HEK293 (cell line): Measurements from ENCODE around the gene MRPL20.

Experiments used
- CTCF ChIA-PET: fragments of 350-600 bp; formaldehyde crosslinking; extraction: SDS; loops from one replicate; lab custom pipeline; 2021; ENCODE audit warnings: antibody characterized with exemption; lab: Yijun Ruan, JAX
- POLR2A ChIA-PET: fragments of 300-600 bp; formaldehyde crosslinking; extraction: SDS; loops from one replicate; lab custom pipeline; 2020; ENCODE audit warnings: antibody characterized with exemption, inconsistent platforms; lab: Yijun Ruan, JAX
- H3K27ac ChIP-seq: fragments of 200-500 bp; sonication (Bioruptor generic); 2 replicates; pipeline ENCODE4 v1.5.1; 2014; ENCODE audit warnings: low read depth, low read length, control low read depth, inconsistent platforms; ENCODE audit errors: extremely low read depth
- H3K36me3 ChIP-seq, 2 experiments: fragments of 200-500 bp in 1 of 2; sonication (Bioruptor generic) in 1 of 2; 1 replicate in 1 of 2; 2 replicates in 1 of 2; pipeline ENCODE4 v1.5.1; 2014 to 2017; ENCODE audit warnings: inconsistent platforms in 2 of 2, low read length in 2 of 2; ENCODE audit not compliant: control insufficient read depth in 2 of 2, insufficient read depth in 1 of 2
- H3K4me1 ChIP-seq: fragments of 200-500 bp; sonication (Bioruptor generic); 2 replicates; pipeline ENCODE4 v1.5.1; 2014; ENCODE audit warnings: mild to moderate bottlenecking, low read length, inconsistent platforms; ENCODE audit not compliant: control insufficient read depth, insufficient read depth
- H3K4me3 ChIP-seq: 2 replicates; pipeline ENCODE4 v1.5.1; 2011; ENCODE audit warnings: low read depth, mild to moderate bottlenecking, control low read depth, low read length, moderate library complexity
- H3K9me3 ChIP-seq: fragments of 200-500 bp; sonication (Bioruptor generic); 2 replicates; pipeline ENCODE4 v1.5.1; 2014; ENCODE audit warnings: low read depth, low read length, inconsistent platforms; ENCODE audit not compliant: control insufficient read depth, insufficient read depth
- GLIS1 ChIP-seq: fragments of 450-650 bp; formaldehyde crosslinking; IDR thresholded peaks from 2 replicates; pipeline ENCODE4 v1.5.1; 2016; ENCODE audit warnings: missing biosample characterization, missing genetic modification characterization
- GLIS2 ChIP-seq: fragments of 450-650 bp; formaldehyde crosslinking; IDR thresholded peaks from 2 replicates; pipeline ENCODE4 v1.5.1; 2016; ENCODE audit warnings: missing biosample characterization, missing genetic modification characterization
- HOXA7 ChIP-seq: sonication (generic); formaldehyde crosslinking; IDR thresholded peaks from 2 replicates; pipeline ENCODE4 v1.8.1; 2022; ENCODE audit warnings: missing genetic modification reagents, borderline replicate concordance
- KLF1 ChIP-seq: fragments of 450-650 bp; formaldehyde crosslinking; IDR thresholded peaks from 2 replicates; pipeline ENCODE4 v1.5.1; 2016; ENCODE audit warnings: missing biosample characterization, missing genetic modification characterization
- KLF17 ChIP-seq: fragments of 450-650 bp; formaldehyde crosslinking; IDR thresholded peaks from 2 replicates; pipeline ENCODE4 v1.5.1; 2016; ENCODE audit warnings: missing biosample characterization, missing genetic modification characterization
- PATZ1 ChIP-seq: fragments of 450-650 bp; formaldehyde crosslinking; IDR thresholded peaks from 2 replicates; pipeline ENCODE4 v1.5.1; 2016; ENCODE audit warnings: missing biosample characterization, missing genetic modification characterization
- SP2 ChIP-seq: fragments of 450-650 bp; formaldehyde crosslinking; IDR thresholded peaks from 2 replicates; pipeline ENCODE4 v1.5.1; 2016; ENCODE audit warnings: missing biosample characterization, missing genetic modification characterization
- SP7 ChIP-seq: fragments of 450-650 bp; formaldehyde crosslinking; IDR thresholded peaks from 2 replicates; pipeline ENCODE4 v1.5.1; 2016; ENCODE audit warnings: missing biosample characterization, missing genetic modification characterization
- ZBTB10 ChIP-seq: fragments of 450-650 bp; formaldehyde crosslinking; IDR thresholded peaks from 2 replicates; pipeline ENCODE4 v1.5.1; 2016; ENCODE audit warnings: missing biosample characterization, missing genetic modification characterization
- ZBTB17 ChIP-seq: fragments of 450-650 bp; formaldehyde crosslinking; IDR thresholded peaks from 2 replicates; pipeline ENCODE4 v1.5.1; 2016; ENCODE audit warnings: missing biosample characterization, missing genetic modification characterization
- ZBTB26 ChIP-seq: fragments of 450-650 bp; formaldehyde crosslinking; optimal IDR thresholded peaks from 2 replicates; pipeline ENCODE3; 2016; ENCODE audit warnings: missing biosample characterization, mild to moderate bottlenecking, missing genetic modification characterization
- ZBTB6 ChIP-seq: fragments of 450-650 bp; formaldehyde crosslinking; IDR thresholded peaks from 2 replicates; pipeline ENCODE4 v1.5.1; 2017; ENCODE audit warnings: missing biosample characterization, missing genetic modification characterization
- ZFHX2 ChIP-seq: fragments of 450-650 bp; formaldehyde crosslinking; conservative IDR thresholded peaks from 2 replicates; pipeline ENCODE4 v1.5.1; 2016; ENCODE audit warnings: missing biosample characterization, missing genetic modification characterization
- ZFP41 ChIP-seq: fragments of 450-650 bp; formaldehyde crosslinking; IDR thresholded peaks from 2 replicates; pipeline ENCODE4 v1.5.1; 2016; ENCODE audit warnings: missing biosample characterization, missing genetic modification characterization, borderline replicate concordance
- ZNF341 ChIP-seq: fragments of 450-650 bp; formaldehyde crosslinking; IDR thresholded peaks from 2 replicates; pipeline ENCODE4; 2016; ENCODE audit warnings: low read depth, missing biosample characterization, missing genetic modification characterization
- ZNF404 ChIP-seq: fragments of 450-650 bp; formaldehyde crosslinking; IDR thresholded peaks from 2 replicates; pipeline ENCODE4 v1.5.1; 2017; ENCODE audit warnings: missing biosample characterization, missing genetic modification characterization
- ZNF530 ChIP-seq: fragments of 450-650 bp; formaldehyde crosslinking; IDR thresholded peaks from 2 replicates; pipeline ENCODE4 v1.5.1; 2016; ENCODE audit warnings: low read depth, missing biosample characterization, missing genetic modification characterization
- ZNF555 ChIP-seq: fragments of 450-650 bp; formaldehyde crosslinking; conservative IDR thresholded peaks from 2 replicates; pipeline ENCODE4 v1.5.1; 2017; ENCODE audit warnings: missing biosample characterization, mild to moderate bottlenecking, missing genetic modification characterization, inconsistent platforms
- ZNF560 ChIP-seq: fragments of 450-650 bp; formaldehyde crosslinking; IDR thresholded peaks from 2 replicates; pipeline ENCODE4 v1.5.1; 2017; ENCODE audit warnings: missing biosample characterization, missing genetic modification characterization, borderline replicate concordance
- ZNF585B ChIP-seq: fragments of 450-650 bp; formaldehyde crosslinking; IDR thresholded peaks from 2 replicates; pipeline ENCODE4 v1.5.1; 2016; ENCODE audit warnings: missing biosample characterization, missing genetic modification characterization
- ZNF623 ChIP-seq: fragments of 450-650 bp; formaldehyde crosslinking; IDR thresholded peaks from 2 replicates; pipeline ENCODE4 v1.5.1; 2016; ENCODE audit warnings: missing biosample characterization, missing genetic modification characterization
- ZNF629 ChIP-seq: fragments of 450-650 bp; formaldehyde crosslinking; IDR thresholded peaks from 2 replicates; pipeline ENCODE4 v1.5.1; 2017; ENCODE audit warnings: missing biosample characterization, missing genetic modification characterization
- ZSCAN30 ChIP-seq: fragments of 450-650 bp; IDR thresholded peaks from 2 replicates; pipeline ENCODE4 v1.5.1; 2018; ENCODE audit warnings: missing biosample characterization, mild to moderate bottlenecking, missing genetic modification characterization, moderate library complexity

The MRPL20 gene

GRCh38 chr1:1359308-1359663 is 47.8 kb downstream of the MRPL20 start:
- CTCF ChIA-PET: interaction anchor here (0.5 kb wide), 1 partner anchor 8 kb away, joined by 3 read pairs; no protein-coding TSS in a partner anchor
- H3K9me3 ChIP-seq: no peaks in the 10 kb centered on the region
- H3K27ac ChIP-seq: no peak overlapping the region
- POLR2A ChIA-PET: no interaction called here
- no peaks in the 10 kb centered on the region for H3K36me3 ChIP-seq
- H3K4me1 ChIP-seq: no peaks in the 10 kb centered on the region; the same call in 1 of the 2 replicates
- TF ChIP-seq HOXA7 (CRISPR knock-in tag): no peak
- TF ChIP-seq GLIS2 (tag by site-specific recombination): no peak
- no peak for TF ChIP-seq ZNF341 (tag by site-specific recombination)
- TF ChIP-seq ZBTB26 (tag by site-specific recombination): no peak
- no peak for TF ChIP-seq ZNF404 (tag by site-specific recombination)
- no peak for TF ChIP-seq ZNF530 (tag by site-specific recombination)
- no peak for TF ChIP-seq ZFP41
- no peak for TF ChIP-seq ZBTB10
- TF ChIP-seq ZSCAN30 (tag by site-specific recombination): no peak
- no peak for TF ChIP-seq ZNF555 (tag by site-specific recombination)
- no peak for TF ChIP-seq ZNF585B (tag by site-specific recombination)
- no peak overlapping the region for H3K4me3 ChIP-seq

GRCh38 chr1:1358433-1359271 is 48.4 kb downstream of the MRPL20 start, which contains the start of gene MXRA8:
Gene MXRA8 (minus strand): TSS chr1:1358555. CDS start chr1:1358504, 51 bp downstream.
- TF ChIP-seq ZNF623 (tag by site-specific recombination): no peak
- TF ChIP-seq GLIS1 (tag by site-specific recombination): peak; percentile 53; the same call in 1 of the 2 replicates
- no peak for TF ChIP-seq ZBTB17 (tag by site-specific recombination)
- TF ChIP-seq SP2 (tag by site-specific recombination): peak; percentile 33; the same call in 1 of the 2 replicates
- 0 out of 2 replicates have a peak, but pooled peaks have one; percentile 23 for TF ChIP-seq SP7 (tag by site-specific recombination)
- peak; percentile 34; the same call in 1 of the 2 replicates for TF ChIP-seq KLF17 (tag by site-specific recombination)
- 0 out of 2 replicates have a peak, but pooled peaks have one; percentile 57 for TF ChIP-seq PATZ1 (tag by site-specific recombination)
- TF ChIP-seq ZNF629 (tag by site-specific recombination): peak; percentile 39; the same call in 1 of the 2 replicates
- peak; percentile 6; the same call in 1 of the 2 replicates for TF ChIP-seq KLF1
- TF ChIP-seq ZFHX2 (tag by site-specific recombination): 0 out of 2 replicates have a peak, but pooled peaks have one; percentile 19
- TF ChIP-seq GLIS2 (tag by site-specific recombination): peak; percentile 59
- TF ChIP-seq ZBTB6 (tag by site-specific recombination): peak; percentile 48; the same call in 1 of the 2 replicates
- no peak for TF ChIP-seq ZNF560 (tag by site-specific recombination)
- ChIA-PET POLR2A (no interaction called here), CTCF (no interaction called here)
- Histone ChIP-seq H3K27ac (no peak within 1 kb of the TSS), H3K4me1 (peaks cover 4% of the 10 kb centered on the region; the same call in 1 of the 2 replicates), H3K4me3 (no peak within 1 kb of the TSS), H3K36me3 (no peaks in the 10 kb centered on the region), H3K9me3 (no peaks in the 10 kb centered on the region)
